Effector memory CD4-positive, alpha-beta T cell (primary cell): Measurements from ENCODE around the gene MESP1.

Experiments
- DNase-seq, 3 donors: peaks; one replicate each; pipeline ENCODE4 v3.0.0-alpha.2; 2020
- H3K27ac ChIP-seq: 2 replicates; pipeline ENCODE4 v1.7.0; 2013; ENCODE audit warnings: mild to moderate bottlenecking, low read length, moderate library complexity; ENCODE audit not compliant: insufficient read depth, poor library complexity, severe bottlenecking
- H3K27me3 ChIP-seq: replicated peaks from 2 replicates; pipeline ENCODE4 v1.7.0; 2013; ENCODE audit warnings: mild to moderate bottlenecking, low read length; ENCODE audit not compliant: insufficient read depth, control insufficient read depth, poor library complexity, severe bottlenecking
- H3K36me3 ChIP-seq: 2 replicates; pipeline ENCODE4 v1.7.0; 2013; ENCODE audit warnings: mild to moderate bottlenecking, low read length, moderate library complexity; ENCODE audit not compliant: control insufficient read depth, insufficient read depth
- H3K4me1 ChIP-seq: 2 replicates; pipeline ENCODE4 v1.7.0; 2013; ENCODE audit warnings: low read length, mild to moderate bottlenecking; ENCODE audit not compliant: control insufficient read depth, insufficient read depth, poor library complexity, severe bottlenecking
- H3K4me3 ChIP-seq: 2 replicates; pipeline ENCODE4 v1.7.0; 2013; ENCODE audit warnings: low read length, low read depth, mild to moderate bottlenecking; ENCODE audit not compliant: insufficient read depth, poor library complexity, severe bottlenecking
- H3K9me3 ChIP-seq: 2 replicates; pipeline ENCODE4 v1.7.0; 2013; ENCODE audit warnings: mild to moderate bottlenecking, low read length, moderate library complexity; ENCODE audit not compliant: control insufficient read depth

Gene MESP1

DNA sequence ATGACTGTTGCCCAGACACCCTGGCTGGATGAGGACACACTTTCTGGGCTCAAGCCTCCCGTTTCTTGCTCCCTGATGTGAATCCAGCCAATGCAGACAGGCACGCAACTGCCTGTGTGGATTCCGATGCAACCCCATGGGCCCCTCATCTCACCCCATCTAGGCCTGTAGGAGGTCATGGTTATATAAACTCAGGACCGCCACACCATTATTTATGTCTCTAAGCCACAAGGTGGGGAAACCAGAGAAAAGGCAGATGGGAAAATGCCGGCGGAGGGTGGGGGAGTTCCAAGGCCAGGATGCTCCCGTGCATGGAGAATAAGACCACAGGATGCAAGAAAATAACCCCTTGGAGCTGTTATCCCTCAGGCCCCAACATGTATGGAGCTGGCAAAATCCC is 2.0 kb downstream of the MESP1 start:
- no peak overlapping the region for H3K27ac ChIP-seq
- H3K4me1 ChIP-seq, result peaks cover 13% of the 10 kb centered on the region
- no peaks in the 10 kb centered on the region for H3K36me3 ChIP-seq
- no peak for DNase-seq
- H3K9me3 ChIP-seq, result no peaks in the 10 kb centered on the region
- no peak overlapping the region for H3K4me3 ChIP-seq
- no peaks in the 10 kb centered on the region for H3K27me3 ChIP-seq

DNA sequence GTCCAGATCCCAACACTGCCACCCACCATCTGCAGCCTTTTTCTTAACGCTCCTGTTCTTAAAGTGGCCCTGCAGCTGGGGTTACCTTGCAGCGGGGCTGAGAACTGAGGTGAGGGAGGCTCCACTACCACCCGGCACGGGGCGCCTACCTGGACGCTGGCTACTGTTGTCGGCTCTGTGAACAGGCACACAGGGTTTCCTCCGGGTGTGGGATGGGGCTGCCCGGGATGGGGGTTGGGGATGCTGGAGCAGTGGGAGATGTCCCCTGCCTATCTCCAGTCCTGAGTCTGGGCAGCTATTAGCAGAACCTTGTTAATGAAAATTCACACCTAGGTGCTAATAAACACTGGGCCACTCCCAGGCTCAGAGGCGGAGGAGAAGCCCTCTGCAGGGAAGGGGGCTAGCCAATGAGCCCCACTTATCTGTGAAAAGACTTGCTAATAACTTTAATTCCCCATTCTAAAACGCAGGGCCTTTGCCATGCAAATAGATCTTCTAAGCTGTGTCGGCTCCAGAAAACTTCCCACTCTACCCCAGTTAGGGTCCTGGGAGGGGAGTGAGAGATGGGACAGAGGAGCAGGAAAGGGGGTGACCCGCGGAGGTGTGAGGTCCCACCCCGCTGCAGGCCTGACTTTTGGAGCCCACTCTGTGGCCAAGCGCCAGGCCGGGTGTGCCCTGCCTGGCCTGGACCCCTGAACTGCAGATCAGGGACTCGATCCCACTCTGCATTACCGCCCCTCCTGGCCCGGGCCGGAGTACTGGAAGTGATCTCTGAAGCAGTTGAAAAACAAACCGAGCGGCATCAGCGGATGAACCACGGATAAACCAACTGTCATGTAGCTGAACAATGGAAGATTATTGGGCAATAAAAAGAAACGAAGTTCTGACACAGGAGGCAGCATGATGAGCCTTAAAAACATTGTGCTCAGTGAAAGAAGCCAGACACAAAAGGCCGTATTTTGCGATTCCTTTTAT is 3.1 kb downstream of the MESP1 start:
- Histone ChIP-seq H3K9me3 (no peaks in the 10 kb centered on the region), H3K27ac (no peak overlapping the region), H3K4me1 (peaks cover 13% of the 10 kb centered on the region), H3K36me3 (no peaks in the 10 kb centered on the region), H3K27me3 (no peaks in the 10 kb centered on the region), H3K4me3 (no peak overlapping the region)
- DNase-seq, result no peak

DNA sequence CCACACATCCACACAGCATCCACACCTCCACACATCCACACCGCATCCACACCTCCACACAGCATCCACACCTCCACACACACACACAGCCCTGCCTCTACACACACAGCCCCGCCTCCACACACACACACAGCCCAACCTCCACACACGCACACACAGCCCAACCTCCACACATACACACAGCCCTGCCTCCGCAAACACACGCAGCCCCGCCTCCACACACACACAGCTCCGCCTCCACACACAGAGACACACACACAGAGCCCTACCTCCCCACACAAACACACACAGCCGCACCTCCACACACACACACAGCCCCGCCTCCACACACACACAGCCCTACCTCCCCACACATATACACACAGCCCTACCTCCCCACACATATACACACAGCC is 4.7 kb downstream of the MESP1 start:
- Histone ChIP-seq H3K36me3 (no peaks in the 10 kb centered on the region), H3K4me1 (peaks cover 11% of the 10 kb centered on the region), H3K27ac (no peak overlapping the region), H3K9me3 (no peaks in the 10 kb centered on the region), H3K4me3 (no peak overlapping the region), H3K27me3 (no peaks in the 10 kb centered on the region)
- no peak for DNase-seq

DNA sequence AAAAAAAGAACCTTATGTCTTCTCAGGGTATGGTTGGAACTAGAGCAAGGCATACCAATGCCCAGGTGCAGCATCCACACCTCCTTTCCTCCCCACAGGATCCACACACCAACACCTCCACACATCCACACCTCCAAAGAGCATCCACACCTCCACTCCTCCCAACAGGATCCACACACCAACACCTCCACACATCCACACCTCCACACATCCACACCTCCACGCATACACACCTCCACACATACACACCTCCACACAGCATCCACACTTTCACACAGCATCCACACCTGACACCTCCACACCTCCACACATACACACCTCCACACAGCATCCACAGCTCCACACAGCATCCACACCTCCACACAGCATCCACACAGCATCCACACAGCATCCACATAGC is 5.3 kb downstream of the MESP1 start:
- no peaks in the 10 kb centered on the region for H3K27me3 ChIP-seq
- H3K27ac ChIP-seq, result no peak overlapping the region
- no peaks in the 10 kb centered on the region for H3K9me3 ChIP-seq
- no peak for DNase-seq
- H3K4me3 ChIP-seq, result no peak overlapping the region
- peaks cover 9% of the 10 kb centered on the region for H3K4me1 ChIP-seq
- no peaks in the 10 kb centered on the region for H3K36me3 ChIP-seq

DNA sequence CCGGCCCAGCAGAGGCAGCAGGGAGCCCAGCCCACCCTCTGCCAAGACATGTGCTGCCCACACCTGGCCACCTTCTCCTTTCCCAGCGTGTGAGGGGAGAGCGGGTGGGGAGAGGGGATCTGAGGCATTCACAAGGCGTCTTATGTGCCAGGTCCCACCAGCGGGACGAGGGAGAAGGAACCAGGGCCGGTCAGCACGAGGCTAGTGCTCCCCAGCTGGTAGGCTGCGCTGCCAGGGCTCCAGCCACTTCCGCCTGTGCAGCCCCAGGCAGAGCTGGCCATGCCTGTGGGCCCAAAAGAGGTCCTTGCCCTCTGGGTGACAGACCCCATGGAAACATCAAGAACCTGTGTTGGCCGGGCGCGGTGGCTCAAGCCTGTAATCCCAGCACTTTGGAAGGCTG is 5.9 kb downstream of the MESP1 start:
- H3K27me3 ChIP-seq, result no peaks in the 10 kb centered on the region
- H3K4me3 ChIP-seq, result no peak overlapping the region
- H3K9me3 ChIP-seq, result no peaks in the 10 kb centered on the region
- no peak overlapping the region for H3K27ac ChIP-seq
- no peaks in the 10 kb centered on the region for H3K36me3 ChIP-seq
- peaks cover 4% of the 10 kb centered on the region for H3K4me1 ChIP-seq
- DNase-seq, result no peak

DNA sequence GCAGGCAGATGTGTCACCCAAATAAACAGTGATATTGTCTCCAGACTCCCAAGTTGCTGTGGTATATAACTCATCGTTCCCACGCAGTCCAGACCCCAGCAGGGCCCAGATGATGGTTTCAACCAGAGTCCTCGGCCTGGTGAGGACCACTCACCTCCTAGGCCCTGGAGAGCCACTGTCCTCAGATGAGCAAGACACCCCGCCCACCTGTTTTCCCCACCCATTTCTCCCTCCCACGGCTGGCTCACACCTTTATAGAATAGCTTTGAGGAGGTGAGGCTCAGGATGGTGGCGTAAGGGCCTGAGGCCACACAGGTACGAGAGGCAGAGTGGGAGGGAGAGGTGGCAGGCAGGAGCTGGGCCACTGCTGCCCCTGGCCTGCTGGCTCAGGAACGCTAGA is 7.5 kb downstream of the MESP1 start:
- H3K4me3 ChIP-seq, result no peak overlapping the region
- no peaks in the 10 kb centered on the region for H3K27me3 ChIP-seq
- no peak overlapping the region for H3K27ac ChIP-seq
- H3K9me3 ChIP-seq, result no peaks in the 10 kb centered on the region
- H3K36me3 ChIP-seq, result no peaks in the 10 kb centered on the region
- DNase-seq, result no peak
- no peaks in the 10 kb centered on the region for H3K4me1 ChIP-seq

DNA sequence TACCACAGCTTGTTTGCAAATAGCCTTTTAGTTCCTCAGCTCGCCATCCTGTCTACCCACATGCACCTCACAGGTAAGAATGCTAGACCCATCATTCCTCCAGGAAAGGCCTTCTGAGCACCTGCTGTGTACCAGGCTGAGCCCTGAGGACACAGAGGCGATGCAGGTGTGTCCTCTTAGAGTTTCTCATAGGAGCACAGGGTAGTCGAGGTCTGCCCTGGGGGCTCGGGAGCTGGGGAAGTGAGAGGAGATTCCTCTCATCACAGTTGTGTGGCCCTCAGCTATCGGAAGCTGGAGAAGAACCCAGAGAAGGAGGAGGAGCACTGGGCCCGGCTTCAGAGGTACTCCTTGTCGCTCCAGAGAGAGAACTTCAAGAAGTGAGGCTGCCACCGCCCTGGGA is 8.0 kb downstream of the MESP1 start:
- Histone ChIP-seq H3K9me3 (no peaks in the 10 kb centered on the region), H3K4me3 (no peak overlapping the region), H3K36me3 (no peaks in the 10 kb centered on the region), H3K27me3 (no peaks in the 10 kb centered on the region), H3K27ac (no peak overlapping the region), H3K4me1 (no peaks in the 10 kb centered on the region)
- no peak for DNase-seq

DNA sequence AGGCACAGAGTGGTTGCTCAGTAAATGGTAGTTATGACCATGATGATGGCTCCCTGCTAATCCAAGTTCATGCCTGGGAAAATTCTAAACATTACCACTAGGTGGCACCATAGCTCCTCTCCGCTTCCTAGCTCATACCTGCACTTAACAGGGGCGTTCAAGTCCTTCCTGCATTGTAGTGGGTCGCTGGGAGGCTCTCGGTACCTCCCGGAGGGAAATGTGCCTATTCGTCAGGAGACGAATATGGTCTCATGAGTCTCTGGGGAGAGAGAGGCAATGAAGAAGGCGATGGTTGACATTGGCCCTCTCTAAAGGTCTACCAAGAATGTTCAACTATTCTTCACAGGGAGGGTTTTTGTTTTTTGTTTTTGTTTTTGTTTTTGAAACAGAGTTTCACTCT is 10.9 kb downstream of the MESP1 start:
- no peak overlapping the region for H3K27ac ChIP-seq
- no peaks in the 10 kb centered on the region for H3K4me1 ChIP-seq
- DNase-seq, result peak; percentile 16 to 35 (median 25)
- no peaks in the 10 kb centered on the region for H3K27me3 ChIP-seq
- H3K4me3 ChIP-seq, result no peak overlapping the region
- H3K9me3 ChIP-seq, result no peaks in the 10 kb centered on the region
- H3K36me3 ChIP-seq, result no peaks in the 10 kb centered on the region

DNA sequence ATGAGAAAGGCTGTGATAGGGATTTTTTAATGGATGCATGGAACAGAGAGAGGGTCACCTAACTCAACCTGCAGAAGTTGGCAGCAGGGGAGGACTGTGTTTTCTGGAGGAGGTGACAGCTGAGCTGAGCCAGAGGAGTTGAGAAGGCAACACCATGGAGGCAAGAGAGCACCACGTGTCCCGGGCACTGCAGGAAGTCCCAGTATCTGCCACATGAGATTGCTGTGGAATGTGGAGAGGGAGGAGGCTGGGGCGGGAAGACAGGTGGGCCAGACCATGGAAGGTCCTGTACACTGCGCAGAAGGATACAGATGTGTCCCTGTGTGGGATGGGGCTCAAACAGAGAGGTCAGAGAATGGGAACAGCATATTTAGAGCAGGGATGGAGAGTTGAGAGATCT is 15.3 kb downstream of the MESP1 start:
- Histone ChIP-seq H3K27me3 (no peaks in the 10 kb centered on the region), H3K27ac (no peak overlapping the region), H3K4me1 (no peaks in the 10 kb centered on the region), H3K36me3 (no peaks in the 10 kb centered on the region), H3K9me3 (no peaks in the 10 kb centered on the region), H3K4me3 (no peak overlapping the region)
- DNase-seq, result no peak

DNA sequence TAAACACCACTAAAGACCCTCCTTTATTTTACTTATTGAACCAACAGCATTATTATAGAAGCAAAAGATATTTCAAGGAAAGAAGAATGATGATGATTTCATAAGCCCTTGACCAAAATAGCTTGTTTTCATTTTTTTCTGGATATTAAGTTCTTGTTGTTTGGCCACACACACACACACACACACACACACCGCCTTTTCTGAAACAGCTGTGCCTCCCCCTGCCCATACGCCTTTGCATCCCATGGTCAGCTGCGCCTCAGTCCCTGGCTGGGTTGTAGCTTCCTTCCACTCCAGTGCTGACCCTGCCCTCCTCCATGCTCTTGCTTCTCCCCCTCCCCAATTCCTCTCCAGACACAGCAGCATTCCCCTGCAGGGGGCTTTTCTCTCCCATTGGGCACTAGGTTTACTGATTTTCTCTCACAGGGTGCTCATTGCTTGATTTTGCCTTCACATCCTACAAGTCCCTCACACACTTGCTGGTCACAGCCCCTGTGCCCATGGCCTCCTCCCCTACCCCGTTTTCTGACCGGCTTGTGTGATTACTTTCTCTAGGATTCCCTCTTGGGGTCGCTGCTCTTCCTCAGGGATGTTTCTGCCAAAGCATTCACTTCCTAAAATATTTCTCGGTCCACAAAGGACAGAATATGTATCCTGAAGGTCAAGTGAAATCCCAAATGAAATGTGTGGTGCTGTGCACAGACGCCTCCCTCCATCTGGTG is 18.4 kb downstream of the MESP1 start:
- DNase-seq, result no peak
- Histone ChIP-seq H3K36me3 (no peaks in the 10 kb centered on the region), H3K4me3 (no peak overlapping the region), H3K27ac (no peak overlapping the region), H3K9me3 (no peaks in the 10 kb centered on the region), H3K4me1 (no peaks in the 10 kb centered on the region), H3K27me3 (no peaks in the 10 kb centered on the region)
